ENCODE results near the gene PEA15.

PEA15 gene

GRCh38 chr1:160159846-160160245 lies 45.3 kb upstream of the PEA15 start:
- no peaks in the 10 kb centered on the region for H3K9me3 ChIP-seq (ENCODE audit: severe bottlenecking)
- H3K4me3 ChIP-seq (ENCODE audit: low read depth, low read length) = no peak overlapping the region
- H3K27me3 ChIP-seq (ENCODE audit: insufficient read depth, low read depth, severe bottlenecking) = no peaks in the 10 kb centered on the region
- H3K36me3 ChIP-seq = no peaks in the 10 kb centered on the region
- no peak overlapping the region for H3K27ac ChIP-seq
- no peak for DNase-seq
- TF ChIP-seq, protein P1, sequence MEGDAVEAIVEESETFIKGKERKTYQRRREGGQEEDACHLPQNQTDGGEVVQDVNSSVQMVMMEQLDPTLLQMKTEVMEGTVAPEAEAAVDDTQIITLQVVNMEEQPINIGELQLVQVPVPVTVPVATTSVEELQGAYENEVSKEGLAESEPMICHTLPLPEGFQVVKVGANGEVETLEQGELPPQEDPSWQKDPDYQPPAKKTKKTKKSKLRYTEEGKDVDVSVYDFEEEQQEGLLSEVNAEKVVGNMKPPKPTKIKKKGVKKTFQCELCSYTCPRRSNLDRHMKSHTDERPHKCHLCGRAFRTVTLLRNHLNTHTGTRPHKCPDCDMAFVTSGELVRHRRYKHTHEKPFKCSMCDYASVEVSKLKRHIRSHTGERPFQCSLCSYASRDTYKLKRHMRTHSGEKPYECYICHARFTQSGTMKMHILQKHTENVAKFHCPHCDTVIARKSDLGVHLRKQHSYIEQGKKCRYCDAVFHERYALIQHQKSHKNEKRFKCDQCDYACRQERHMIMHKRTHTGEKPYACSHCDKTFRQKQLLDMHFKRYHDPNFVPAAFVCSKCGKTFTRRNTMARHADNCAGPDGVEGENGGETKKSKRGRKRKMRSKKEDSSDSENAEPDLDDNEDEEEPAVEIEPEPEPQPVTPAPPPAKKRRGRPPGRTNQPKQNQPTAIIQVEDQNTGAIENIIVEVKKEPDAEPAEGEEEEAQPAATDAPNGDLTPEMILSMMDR (IDR thresholded peaks at IDR 0.05; ENCODE audit: low read depth, low read length) = no peak

DNA sequence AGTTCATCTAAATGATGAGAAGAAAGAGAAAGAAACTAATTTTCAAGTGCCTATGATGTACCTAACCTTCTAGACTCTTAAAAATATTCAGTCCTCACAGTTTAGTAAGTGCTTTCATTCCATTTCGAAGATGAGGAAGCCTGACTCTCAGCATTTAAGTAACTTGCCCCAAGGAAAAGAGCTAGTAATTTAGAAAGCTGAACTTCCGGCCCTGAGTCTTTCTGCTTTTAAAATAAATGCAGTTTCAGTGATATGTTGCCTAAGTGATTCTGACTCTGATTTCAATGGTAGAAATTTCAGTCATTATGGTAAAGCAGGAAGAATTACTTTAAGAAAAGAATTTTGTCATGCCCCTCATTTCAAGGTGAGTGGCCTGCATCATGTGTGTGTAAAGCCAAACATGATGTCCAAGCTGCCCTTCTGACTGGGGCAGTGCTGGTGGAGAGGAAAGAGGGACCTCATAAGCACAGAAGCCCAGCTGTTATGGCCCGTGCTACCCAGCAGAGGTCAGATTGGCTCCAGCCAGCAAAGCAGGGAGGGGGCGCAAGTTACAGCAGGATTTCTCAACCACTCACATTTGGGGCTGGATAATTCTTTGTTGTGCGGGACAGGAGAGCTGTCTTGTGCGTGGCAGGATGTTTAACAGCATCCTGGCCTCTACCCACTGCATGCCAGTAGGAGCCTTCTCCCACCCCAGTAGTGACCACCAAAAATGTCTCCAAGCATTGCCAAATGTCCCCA lies 43.0 kb upstream of the PEA15 start:
- H3K27me3 ChIP-seq (ENCODE audit: insufficient read depth, low read depth, severe bottlenecking) = no peaks in the 10 kb centered on the region
- H3K9me3 ChIP-seq (ENCODE audit: severe bottlenecking) = no peaks in the 10 kb centered on the region
- H3K4me3 ChIP-seq (ENCODE audit: low read depth, low read length) = no peak overlapping the region
- TF ChIP-seq, protein P1 (IDR thresholded peaks at IDR 0.05; ENCODE audit: low read depth, low read length) = peak; percentile 99
- H3K27ac ChIP-seq = no peak overlapping the region
- DNase-seq = peak; percentile 85
- no peaks in the 10 kb centered on the region for H3K36me3 ChIP-seq

DNA sequence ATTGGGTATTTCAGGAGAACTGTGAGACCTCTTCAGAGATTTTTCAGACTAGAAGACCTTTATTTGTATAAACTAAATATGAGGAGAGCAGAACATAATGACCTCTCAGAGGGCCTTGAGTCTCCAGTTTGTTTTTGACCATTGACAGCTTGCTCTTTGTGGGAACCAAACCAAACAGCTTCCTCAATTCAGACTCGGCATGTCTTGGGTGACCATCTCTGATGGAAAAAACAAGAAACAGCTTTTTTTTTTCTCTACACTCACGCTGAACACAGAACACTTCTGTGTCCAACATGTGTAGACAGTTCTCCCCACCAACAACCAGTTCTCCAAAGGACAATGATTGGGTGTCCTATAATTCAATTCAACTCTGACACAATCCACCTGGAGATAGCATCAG lies 42.3 kb upstream of the PEA15 start:
- Histone ChIP-seq H3K27me3 (ENCODE audit: insufficient read depth, low read depth, severe bottlenecking) (no peaks in the 10 kb centered on the region), H3K36me3 (no peaks in the 10 kb centered on the region), H3K9me3 (ENCODE audit: severe bottlenecking) (no peaks in the 10 kb centered on the region), H3K27ac (no peak overlapping the region), H3K4me3 (ENCODE audit: low read depth, low read length) (no peak overlapping the region)
- DNase-seq = no peak
- TF ChIP-seq, protein P1 (IDR thresholded peaks at IDR 0.05; ENCODE audit: low read depth, low read length) = no peak

- Histone ChIP-seq H3K4me3 (ENCODE audit: low read depth, low read length) (no peak overlapping the region), H3K27me3 (ENCODE audit: insufficient read depth, low read depth, severe bottlenecking) (no peaks in the 10 kb centered on the region), H3K27ac (no peak overlapping the region), H3K9me3 (ENCODE audit: severe bottlenecking) (no peaks in the 10 kb centered on the region), H3K36me3 (no peaks in the 10 kb centered on the region)
- TF ChIP-seq, protein P1 (IDR thresholded peaks at IDR 0.05; ENCODE audit: low read depth, low read length) = peak; percentile 48; the same call in 1 of the 2 replicates
- DNase-seq = peak; percentile 57
These were observed 41.6 kb upstream of the PEA15 start for GRCh38 chr1:160163615-160164014.

- Histone ChIP-seq H3K36me3 (no peaks in the 10 kb centered on the region), H3K27me3 (ENCODE audit: insufficient read depth, low read depth, severe bottlenecking) (no peaks in the 10 kb centered on the region), H3K27ac (no peak overlapping the region), H3K9me3 (ENCODE audit: severe bottlenecking) (no peaks in the 10 kb centered on the region), H3K4me3 (ENCODE audit: low read depth, low read length) (no peak overlapping the region)
- TF ChIP-seq, protein P1 (IDR thresholded peaks at IDR 0.05; ENCODE audit: low read depth, low read length) = no peak
- DNase-seq = no peak
These were observed 41.1 kb upstream of the PEA15 start for GRCh38 chr1:160164121-160164520.

All from WERI-Rb-1 (cell line).